HFFc6 (cell line): ENCODE data around the gene CMIP. TPM values are rescaled to one million over a fixed set of nuclear protein-coding genes. Genes with fewer than 3 reads are reported as not detected.

Source experiments
- DNase-seq: peaks from one replicate; pipeline ENCODE4 v3.0.0-alpha.2; 2018
- H3K27ac Mint-ChIP-seq: 2 replicates; pipeline ENCODE4 v1.8.0; 2020; ENCODE audit warnings: mild to moderate bottlenecking, mixed read lengths
- H3K27me3 Mint-ChIP-seq: 2 replicates; pipeline ENCODE4 v1.8.0; 2021; ENCODE audit warnings: mild to moderate bottlenecking, moderate library complexity, mixed read lengths; ENCODE audit not compliant: insufficient read depth
- H3K36me3 Mint-ChIP-seq: 2 replicates; pipeline ENCODE4 v1.8.0; 2021; ENCODE audit warnings: low read depth, mixed read lengths
- H3K4me1 Mint-ChIP-seq: 2 replicates; pipeline ENCODE4 v1.8.0; 2020; ENCODE audit warnings: low read depth, mixed read lengths
- H3K4me3 Mint-ChIP-seq: 2 replicates; pipeline ENCODE4 v1.8.0; 2020; ENCODE audit warnings: mild to moderate bottlenecking, moderate library complexity, mixed read lengths
- H3K9me3 Mint-ChIP-seq: 2 replicates; pipeline ENCODE4 v1.8.0; 2020; ENCODE audit warnings: mild to moderate bottlenecking, mixed read lengths
- total RNA-seq, 6 experiments: library from RNA; stranded (reverse); fragmentation: NEBNext Ultra II Directional; extraction: Animal tissue kit (Norgen Biotek cat#: 25700); gene quantifications; 2 replicates in 1 of 6; 3 replicates in 5 of 6; pipeline ENCODE4 v1.2.3, GENCODE V29; 2021
- TF ChIP-seq, protein P1 (sequence below): fragments of 200-600 bp; sonication (generic); IDR thresholded peaks from 2 replicates; pipeline ENCODE4 v1.5.0; 2021; ENCODE audit warnings: antibody characterized with exemption, mild to moderate bottlenecking

CMIP gene
- total RNA-seq, 6 experiments from 2014 or later = 35.9 to 48.0 (median 43.5) TPM

DNA sequence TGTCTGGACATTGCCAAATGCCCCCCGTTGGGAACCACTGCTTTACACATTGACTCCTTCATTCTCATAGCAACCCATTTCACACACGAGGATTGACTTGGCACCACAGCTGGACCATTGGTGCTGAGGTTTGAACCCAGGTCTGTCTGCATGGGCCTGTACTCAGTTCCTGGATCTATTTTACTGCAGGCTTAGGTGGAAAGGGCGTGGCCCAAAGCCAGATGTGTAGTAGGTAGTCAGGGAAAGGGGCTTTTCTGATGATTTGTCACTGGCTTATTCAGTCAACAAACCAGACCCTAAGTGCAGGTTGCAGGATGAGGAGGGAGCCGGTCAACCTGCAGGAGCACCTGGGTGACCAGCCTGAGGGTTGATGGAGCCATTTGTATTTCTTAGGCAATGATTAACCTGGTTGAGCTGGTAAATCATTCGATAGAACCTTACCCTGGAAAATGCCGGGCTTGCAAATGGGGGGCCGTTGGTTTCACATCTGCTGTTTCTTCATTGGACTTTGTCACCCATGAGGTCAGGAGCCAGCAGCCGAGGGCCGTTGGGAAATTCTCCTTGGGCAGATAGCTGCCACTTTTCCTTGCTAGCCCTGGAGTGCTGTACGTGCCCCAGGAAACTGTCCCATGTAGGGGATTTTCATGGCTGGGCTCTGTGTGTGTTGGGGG, 104.4 kb downstream of the CMIP start:
- no peaks in the 10 kb centered on the region for H3K9me3 Mint-ChIP-seq
- H3K36me3 Mint-ChIP-seq = no peaks in the 10 kb centered on the region
- no peak for DNase-seq
- H3K4me3 Mint-ChIP-seq = no peak overlapping the region
- peaks cover 7% of the 10 kb centered on the region for H3K27me3 Mint-ChIP-seq
- TF ChIP-seq, protein P1, sequence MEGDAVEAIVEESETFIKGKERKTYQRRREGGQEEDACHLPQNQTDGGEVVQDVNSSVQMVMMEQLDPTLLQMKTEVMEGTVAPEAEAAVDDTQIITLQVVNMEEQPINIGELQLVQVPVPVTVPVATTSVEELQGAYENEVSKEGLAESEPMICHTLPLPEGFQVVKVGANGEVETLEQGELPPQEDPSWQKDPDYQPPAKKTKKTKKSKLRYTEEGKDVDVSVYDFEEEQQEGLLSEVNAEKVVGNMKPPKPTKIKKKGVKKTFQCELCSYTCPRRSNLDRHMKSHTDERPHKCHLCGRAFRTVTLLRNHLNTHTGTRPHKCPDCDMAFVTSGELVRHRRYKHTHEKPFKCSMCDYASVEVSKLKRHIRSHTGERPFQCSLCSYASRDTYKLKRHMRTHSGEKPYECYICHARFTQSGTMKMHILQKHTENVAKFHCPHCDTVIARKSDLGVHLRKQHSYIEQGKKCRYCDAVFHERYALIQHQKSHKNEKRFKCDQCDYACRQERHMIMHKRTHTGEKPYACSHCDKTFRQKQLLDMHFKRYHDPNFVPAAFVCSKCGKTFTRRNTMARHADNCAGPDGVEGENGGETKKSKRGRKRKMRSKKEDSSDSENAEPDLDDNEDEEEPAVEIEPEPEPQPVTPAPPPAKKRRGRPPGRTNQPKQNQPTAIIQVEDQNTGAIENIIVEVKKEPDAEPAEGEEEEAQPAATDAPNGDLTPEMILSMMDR = no peak
- H3K27ac Mint-ChIP-seq = no peak overlapping the region; the same call in 1 of the 2 replicates
- peaks cover 62% of the 10 kb centered on the region for H3K4me1 Mint-ChIP-seq

DNA sequence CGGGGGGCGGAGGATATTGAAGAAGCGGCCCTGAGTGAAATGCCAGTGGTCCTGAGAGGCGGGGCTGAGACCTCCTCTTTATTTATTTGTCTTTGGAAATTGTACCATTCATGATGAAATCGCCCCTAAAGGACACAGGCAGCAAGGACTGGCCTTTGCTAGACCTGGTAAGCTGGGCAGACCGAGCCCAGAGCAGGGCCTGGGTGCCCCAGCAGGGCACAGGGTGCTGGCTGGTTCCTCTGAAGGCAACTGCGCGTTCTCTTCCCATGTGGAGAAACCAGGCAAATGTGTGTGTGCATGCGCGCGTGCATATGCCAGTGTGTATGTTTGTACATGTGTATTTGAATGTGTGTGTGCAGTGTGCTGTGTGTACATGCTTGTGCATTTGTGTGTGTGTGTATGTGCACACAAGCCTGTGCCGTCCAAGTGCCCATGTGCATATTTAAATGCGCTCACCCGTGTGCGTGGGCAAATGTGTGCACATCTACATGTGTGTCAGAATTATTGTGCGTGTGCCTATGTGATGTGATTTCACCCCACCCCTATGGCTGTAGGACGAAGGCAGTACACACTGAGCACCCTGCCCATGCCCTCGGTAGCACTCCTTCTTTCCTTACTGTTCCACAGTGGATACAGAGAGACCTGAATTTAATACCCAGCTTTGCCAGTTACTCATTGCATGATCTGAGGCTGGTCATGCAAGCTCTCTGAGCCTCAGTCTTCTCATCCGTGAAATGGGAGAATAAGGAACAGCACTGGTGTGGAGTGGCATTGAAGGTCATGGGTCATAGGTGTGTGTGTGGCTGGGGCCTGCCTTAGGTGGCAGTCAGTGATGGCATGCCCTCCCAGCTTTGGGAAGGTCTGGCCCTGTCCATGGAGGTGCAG, 105.2 kb downstream of the CMIP start:
- Mint-ChIP-seq H3K36me3 (no peaks in the 10 kb centered on the region), H3K27ac (peak overlapping the region; percentile 89), H3K27me3 (peaks cover 7% of the 10 kb centered on the region), H3K4me3 (no peak overlapping the region), H3K4me1 (peaks cover 61% of the 10 kb centered on the region), H3K9me3 (no peaks in the 10 kb centered on the region)
- DNase-seq = no peak
- TF ChIP-seq, protein P1 = no peak

DNA sequence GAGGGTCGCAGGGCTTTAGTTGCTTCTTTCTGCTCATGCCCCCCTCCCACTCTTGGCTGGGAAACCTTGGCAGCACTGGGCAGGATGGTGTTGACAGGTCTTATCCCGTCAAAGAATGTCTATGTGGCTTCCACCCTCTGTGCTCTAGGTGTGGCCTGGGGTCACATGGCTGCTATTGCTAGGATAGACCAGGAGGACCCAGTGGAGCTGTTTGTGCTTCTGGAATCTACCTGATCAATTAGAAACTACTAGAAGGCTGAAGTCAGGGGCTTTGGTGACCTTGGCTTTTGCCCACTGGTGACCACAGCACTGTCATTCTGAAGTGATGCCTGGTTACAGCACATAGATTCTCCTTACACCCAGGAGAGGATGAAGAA, 105.8 kb downstream of the CMIP start:
- H3K4me3 Mint-ChIP-seq = no peak overlapping the region
- H3K27ac Mint-ChIP-seq = peak overlapping the region; percentile 89
- TF ChIP-seq, protein P1 = no peak
- peaks cover 56% of the 10 kb centered on the region for H3K4me1 Mint-ChIP-seq
- no peaks in the 10 kb centered on the region for H3K9me3 Mint-ChIP-seq
- H3K27me3 Mint-ChIP-seq = peaks cover 7% of the 10 kb centered on the region
- H3K36me3 Mint-ChIP-seq = no peaks in the 10 kb centered on the region
- DNase-seq = no peak

DNA sequence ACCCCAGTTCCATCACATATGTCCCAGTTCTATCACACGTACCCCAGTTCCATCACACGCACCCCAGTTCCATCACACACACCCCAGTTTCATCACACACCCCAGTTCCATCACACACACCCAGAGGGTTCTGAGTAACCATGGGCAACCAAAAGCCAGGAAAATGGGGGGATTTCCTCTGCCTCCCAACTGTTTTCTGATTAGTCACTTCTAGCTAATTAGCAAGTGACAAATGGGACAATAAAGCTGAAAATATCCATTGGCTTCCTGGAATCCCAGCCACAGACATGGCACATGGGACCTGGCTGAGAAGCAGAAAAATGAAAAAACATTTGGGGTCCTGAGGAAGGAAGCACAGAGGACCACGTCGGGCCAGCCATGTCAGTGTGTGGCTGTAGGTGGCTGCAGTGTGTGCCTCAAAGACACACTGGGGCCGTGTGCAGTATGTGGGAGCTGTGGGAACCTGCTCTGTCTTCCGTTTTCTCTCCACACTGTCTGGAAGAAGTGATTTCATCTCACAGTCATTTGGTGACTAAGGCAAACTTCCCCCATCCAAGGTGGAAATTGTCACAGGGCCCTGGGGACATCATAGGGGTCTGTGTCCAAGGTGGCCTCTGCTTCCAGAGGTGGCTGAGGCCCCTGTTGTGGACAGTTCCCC, 106.7 kb downstream of the CMIP start:
- Mint-ChIP-seq H3K4me3 (peak overlapping the region; percentile 15), H3K9me3 (no peaks in the 10 kb centered on the region), H3K36me3 (0 out of 2 replicates have a peak, but pooled peaks cover 4% of the 10 kb centered on the region), H3K4me1 (peaks cover 58% of the 10 kb centered on the region), H3K27me3 (peaks cover 7% of the 10 kb centered on the region), H3K27ac (peak overlapping the region; percentile 89)
- TF ChIP-seq, protein P1 = no peak
- peak; percentile 62 for DNase-seq

DNA sequence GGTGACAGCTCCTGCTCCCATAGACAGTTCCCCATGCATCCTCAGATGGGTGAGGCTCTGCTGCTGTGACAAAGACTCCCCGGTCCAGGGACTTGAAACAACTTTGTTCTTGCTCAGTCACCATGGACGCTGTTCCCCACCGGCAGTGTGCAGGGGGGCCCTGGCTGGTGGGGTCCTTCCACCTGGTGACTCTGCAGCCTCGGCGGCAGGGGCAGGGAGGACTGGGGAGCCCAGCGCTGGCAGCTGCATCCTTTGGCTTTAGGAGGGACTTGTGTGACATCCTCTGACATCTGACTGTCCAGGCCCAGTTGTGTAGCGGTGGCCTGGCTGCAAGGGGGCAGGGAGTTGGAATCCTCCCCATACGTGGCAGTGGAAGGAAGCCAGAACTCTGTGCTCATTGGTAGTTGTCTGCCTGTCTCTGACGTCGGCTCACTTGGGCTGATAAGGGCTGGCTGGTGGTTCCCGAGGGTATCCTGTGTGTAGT, 107.3 kb downstream of the CMIP start:
- Mint-ChIP-seq H3K27ac (peak overlapping the region; percentile 89), H3K36me3 (0 out of 2 replicates have a peak, but pooled peaks cover 8% of the 10 kb centered on the region), H3K27me3 (peaks cover 7% of the 10 kb centered on the region), H3K4me3 (no peak overlapping the region), H3K4me1 (peaks cover 62% of the 10 kb centered on the region), H3K9me3 (no peaks in the 10 kb centered on the region)
- DNase-seq = no peak
- TF ChIP-seq, protein P1 = no peak
